PFSK-1 (cell line): ENCODE results near the gene LCN1.
A peak's percentile ranks its signal among the peaks of the same experiment; 100 is the strongest.

Experiments
- FOXP2 ChIP-seq: optimal IDR thresholded peaks from 2 replicates; pipeline ENCODE3; 2011; ENCODE audit warnings: borderline replicate concordance, control low read depth, inconsistent platforms; ENCODE audit not compliant: insufficient read depth; ENCODE audit errors: extremely low read length, extremely low read depth
- POLR2AphosphoS5 ChIP-seq: IDR thresholded peaks from 2 replicates; pipeline ENCODE4 v1.6.1; 2012; ENCODE audit warnings: low read depth, mild to moderate bottlenecking, control low read depth, low read length, moderate library complexity
- SIN3A ChIP-seq: IDR thresholded peaks from 2 replicates; pipeline ENCODE4 v1.6.1; 2012; ENCODE audit warnings: mild to moderate bottlenecking, low read length, moderate library complexity, borderline replicate concordance; ENCODE audit not compliant: insufficient read depth
- TAF1 ChIP-seq: IDR thresholded peaks from 2 replicates; pipeline ENCODE4 v1.6.1; 2012; ENCODE audit warnings: low read length, control low read depth, borderline replicate concordance; ENCODE audit not compliant: insufficient read depth
- TF ChIP-seq, protein P1 (sequence below), 2 experiments: IDR thresholded peaks; 2 replicates each; pipeline versions ENCODE4 v1.6.1 to v1.8.0; 2011 to 2012; ENCODE audit warnings: low read depth in 2 of 2, low read length in 2 of 2, control low read depth in 1 of 2, inconsistent platforms in 1 of 2, mild to moderate bottlenecking in 1 of 2, moderate library complexity in 1 of 2; ENCODE audit not compliant: insufficient read depth in 1 of 2

LCN1 gene

DNA sequence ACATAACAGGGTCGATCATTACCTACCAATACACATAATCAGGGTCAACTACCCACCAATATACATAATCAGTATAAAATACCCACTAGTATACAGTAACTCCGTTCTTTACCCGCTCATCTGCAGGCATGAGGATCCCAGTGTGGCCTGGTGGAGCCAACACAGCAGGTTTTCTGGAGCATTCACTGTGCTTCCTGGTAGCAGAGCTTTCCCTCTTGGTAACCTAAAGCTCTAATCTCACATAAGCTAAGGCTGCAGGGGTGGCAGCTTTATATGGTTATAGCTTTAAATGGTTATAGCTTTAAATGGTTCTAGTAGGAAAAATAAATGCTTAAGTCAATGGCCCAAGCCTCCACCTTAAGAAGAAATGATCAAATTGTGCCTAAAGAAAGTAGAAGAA lies 11.9 kb downstream of the LCN1 start:
- TF ChIP-seq, protein P1, sequence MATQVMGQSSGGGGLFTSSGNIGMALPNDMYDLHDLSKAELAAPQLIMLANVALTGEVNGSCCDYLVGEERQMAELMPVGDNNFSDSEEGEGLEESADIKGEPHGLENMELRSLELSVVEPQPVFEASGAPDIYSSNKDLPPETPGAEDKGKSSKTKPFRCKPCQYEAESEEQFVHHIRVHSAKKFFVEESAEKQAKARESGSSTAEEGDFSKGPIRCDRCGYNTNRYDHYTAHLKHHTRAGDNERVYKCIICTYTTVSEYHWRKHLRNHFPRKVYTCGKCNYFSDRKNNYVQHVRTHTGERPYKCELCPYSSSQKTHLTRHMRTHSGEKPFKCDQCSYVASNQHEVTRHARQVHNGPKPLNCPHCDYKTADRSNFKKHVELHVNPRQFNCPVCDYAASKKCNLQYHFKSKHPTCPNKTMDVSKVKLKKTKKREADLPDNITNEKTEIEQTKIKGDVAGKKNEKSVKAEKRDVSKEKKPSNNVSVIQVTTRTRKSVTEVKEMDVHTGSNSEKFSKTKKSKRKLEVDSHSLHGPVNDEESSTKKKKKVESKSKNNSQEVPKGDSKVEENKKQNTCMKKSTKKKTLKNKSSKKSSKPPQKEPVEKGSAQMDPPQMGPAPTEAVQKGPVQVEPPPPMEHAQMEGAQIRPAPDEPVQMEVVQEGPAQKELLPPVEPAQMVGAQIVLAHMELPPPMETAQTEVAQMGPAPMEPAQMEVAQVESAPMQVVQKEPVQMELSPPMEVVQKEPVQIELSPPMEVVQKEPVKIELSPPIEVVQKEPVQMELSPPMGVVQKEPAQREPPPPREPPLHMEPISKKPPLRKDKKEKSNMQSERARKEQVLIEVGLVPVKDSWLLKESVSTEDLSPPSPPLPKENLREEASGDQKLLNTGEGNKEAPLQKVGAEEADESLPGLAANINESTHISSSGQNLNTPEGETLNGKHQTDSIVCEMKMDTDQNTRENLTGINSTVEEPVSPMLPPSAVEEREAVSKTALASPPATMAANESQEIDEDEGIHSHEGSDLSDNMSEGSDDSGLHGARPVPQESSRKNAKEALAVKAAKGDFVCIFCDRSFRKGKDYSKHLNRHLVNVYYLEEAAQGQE (IDR thresholded peaks at IDR 0.05; ENCODE audit: insufficient read depth in 1 of 2, low read depth in 2 of 2, low read length in 2 of 2): no peak
- TF ChIP-seq POLR2AphosphoS5: no peak
- no peak for TF ChIP-seq SIN3A
- no peak for TF ChIP-seq FOXP2
- TF ChIP-seq TAF1: no peak

DNA sequence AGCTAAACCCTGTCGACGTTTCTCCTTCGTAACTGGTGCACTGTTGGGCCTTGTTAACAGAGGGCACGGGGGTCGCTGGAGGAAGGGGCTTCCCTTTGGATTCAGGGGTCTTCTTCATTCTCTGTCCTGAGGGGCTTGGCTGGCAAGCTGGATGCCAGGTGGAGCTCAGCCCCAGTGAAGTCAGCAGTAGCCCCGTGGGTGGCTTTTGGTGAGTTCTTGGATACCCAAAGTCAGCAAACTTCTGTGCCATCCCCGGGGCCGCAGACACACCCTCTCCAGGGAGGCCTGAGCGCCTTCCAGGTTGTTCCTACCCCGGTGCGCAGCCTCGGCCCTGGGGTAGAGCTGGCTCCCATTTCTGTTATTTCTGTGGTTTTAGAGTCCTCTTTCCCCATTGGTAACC lies 12.4 kb downstream of the LCN1 start:
- TF ChIP-seq, protein P1 (IDR thresholded peaks at IDR 0.05; ENCODE audit: insufficient read depth in 1 of 2, low read depth in 2 of 2, low read length in 2 of 2): no peak
- no peak for TF ChIP-seq SIN3A
- no peak for TF ChIP-seq FOXP2
- TF ChIP-seq POLR2AphosphoS5: no peak
- TF ChIP-seq TAF1: no peak

DNA sequence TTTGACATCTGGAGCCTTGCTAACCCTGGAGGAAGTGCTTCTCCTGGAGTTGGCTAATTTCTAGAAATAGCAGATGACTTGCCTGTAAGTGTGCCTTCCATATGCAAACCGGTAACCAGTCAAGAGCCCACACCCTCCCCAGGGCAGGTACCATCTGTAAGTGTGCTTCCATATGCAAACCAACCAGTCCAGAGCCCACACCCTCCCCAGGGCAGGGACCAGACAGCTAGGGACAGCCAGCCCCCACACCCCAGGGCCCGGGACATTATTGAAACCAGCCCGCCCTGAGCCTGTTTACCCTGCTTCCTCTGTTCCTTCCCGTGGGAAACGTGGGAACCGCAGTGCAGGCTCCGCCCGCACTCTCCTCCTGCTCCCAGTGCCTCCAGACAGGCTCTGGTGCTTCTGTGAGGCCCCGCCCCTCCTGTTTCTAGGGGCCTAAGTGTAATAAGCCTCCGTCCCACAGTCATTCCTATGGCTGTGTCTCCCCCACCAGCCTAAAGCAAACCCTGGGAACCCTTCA lies 13.0 kb downstream of the LCN1 start:
- 0 out of 2 replicates have a peak, but pooled peaks have one; percentile 40 for TF ChIP-seq POLR2AphosphoS5

DNA sequence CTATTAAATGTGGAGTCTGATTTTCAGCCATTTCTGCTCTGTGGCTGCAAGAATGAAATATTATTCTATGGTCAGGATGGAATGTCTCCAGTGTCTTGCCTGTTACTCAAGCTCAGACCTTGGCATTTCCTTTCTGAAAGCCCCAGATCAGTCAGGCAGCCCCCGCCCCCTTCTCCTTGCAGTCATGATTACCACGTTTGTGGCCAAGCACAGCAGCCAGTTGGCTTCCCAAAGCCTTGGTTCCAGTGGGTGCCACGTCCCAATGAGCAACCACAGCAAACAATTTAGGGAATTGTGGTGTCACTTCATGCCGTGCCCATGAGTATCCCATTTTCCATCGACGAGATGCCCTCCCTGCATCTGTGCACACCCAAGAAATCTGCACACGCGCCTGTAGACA lies 15.0 kb downstream of the LCN1 start:
- TF ChIP-seq TAF1 (no peak), FOXP2 (no peak), SIN3A (no peak), POLR2AphosphoS5 (no peak)
- TF ChIP-seq, protein P1 (IDR thresholded peaks at IDR 0.05; ENCODE audit: insufficient read depth in 1 of 2, low read depth in 2 of 2, low read length in 2 of 2): no peak

DNA sequence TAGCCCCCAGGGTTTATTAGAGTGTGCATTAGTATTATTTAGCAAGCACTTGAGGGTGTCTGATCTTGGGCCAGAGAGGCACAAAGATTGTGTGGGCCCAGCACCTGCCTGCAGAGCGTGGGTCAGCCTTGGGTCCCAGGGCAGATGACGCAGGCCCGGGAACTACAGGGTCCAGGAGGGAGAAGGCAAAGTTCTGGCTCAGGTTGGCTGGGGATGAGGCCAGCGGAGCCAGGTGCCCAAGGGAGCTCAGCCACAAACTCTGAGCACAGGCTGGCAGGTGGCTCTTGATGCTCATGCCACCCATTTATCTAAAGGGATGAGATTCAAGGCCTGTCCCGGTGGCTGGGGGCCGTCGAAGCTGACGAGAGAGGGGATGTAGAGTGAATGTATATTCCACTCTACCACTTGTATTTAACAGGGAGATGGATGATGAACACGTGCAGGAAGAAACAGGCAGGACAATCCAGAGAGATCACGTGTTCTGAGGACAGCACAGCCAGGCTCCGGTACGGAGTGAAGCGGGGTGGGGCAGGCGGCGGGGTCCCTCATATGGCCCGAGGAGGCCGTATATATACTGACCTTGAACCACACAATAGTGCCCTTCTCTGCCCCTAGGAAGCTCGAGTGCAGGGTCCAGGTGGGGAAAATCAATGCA lies 23.9 kb downstream of the LCN1 start:
- TF ChIP-seq POLR2AphosphoS5: no peak
- no peak for TF ChIP-seq SIN3A
- TF ChIP-seq, protein P1 (IDR thresholded peaks at IDR 0.05; ENCODE audit: insufficient read depth in 1 of 2, low read depth in 2 of 2, low read length in 2 of 2): no peak
- no peak for TF ChIP-seq FOXP2
- no peak for TF ChIP-seq TAF1
